Fibroblast of lung (primary cell): Measurements from ENCODE around the gene EIF2B5. TPM values are rescaled to one million over a fixed set of nuclear protein-coding genes. Genes with fewer than 3 reads are reported as not detected.

ENCODE experiments used
- DNase-seq, 2 donors: peaks; one replicate each; pipeline versions ENCODE4 v3.0.0 to v3.0.0-alpha.2; 2010; ENCODE audit warnings: low read depth in 2 of 2
- H2AFZ ChIP-seq: 2 replicates; pipeline ENCODE4 v1.5.1; 2012; ENCODE audit warnings: low read length, control low read depth, inconsistent platforms
- H3K27ac ChIP-seq: 2 replicates; pipeline ENCODE4 v1.5.1; 2011; ENCODE audit warnings: low read length, control low read depth; ENCODE audit not compliant: insufficient read depth
- H3K27me3 ChIP-seq: 2 replicates; pipeline ENCODE4 v1.5.1; 2011; ENCODE audit warnings: mild to moderate bottlenecking, low read length; ENCODE audit not compliant: control insufficient read depth, insufficient read depth
- H3K36me3 ChIP-seq: 2 replicates; pipeline ENCODE4 v1.5.1; 2011; ENCODE audit warnings: low read length; ENCODE audit not compliant: control insufficient read depth, insufficient read depth
- H3K4me1 ChIP-seq: 2 replicates; pipeline ENCODE4 v1.5.1; 2011; ENCODE audit warnings: low read length; ENCODE audit not compliant: control insufficient read depth, insufficient read depth; ENCODE audit errors: extremely low read depth
- H3K4me2 ChIP-seq: 2 replicates; pipeline ENCODE4 v1.5.1; 2011; ENCODE audit warnings: low read length, control low read depth; ENCODE audit not compliant: insufficient read depth; ENCODE audit errors: extremely low read depth
- H3K4me3 ChIP-seq, 4 experiments: fragments of 200-600 bp in 1 of 4; sonication (generic) in 1 of 4; replicated peaks in 1 of 4; 2 replicates each; pipeline ENCODE4 v1.5.1; 2011 to 2016; ENCODE audit warnings: low read length in 4 of 4, low read depth in 3 of 4, mild to moderate bottlenecking in 3 of 4, control low read depth in 2 of 4, inconsistent platforms in 1 of 4, mixed read lengths in 1 of 4; ENCODE audit not compliant: insufficient read depth in 1 of 4; ENCODE audit errors: control extremely low read depth in 1 of 4
- H3K79me2 ChIP-seq: 2 replicates; pipeline ENCODE4 v1.5.1; 2012; ENCODE audit warnings: mild to moderate bottlenecking, low read length, inconsistent platforms; ENCODE audit not compliant: control insufficient read depth, insufficient read depth
- H3K9ac ChIP-seq: 2 replicates; pipeline ENCODE4 v1.5.1; 2011; ENCODE audit warnings: mild to moderate bottlenecking, low read length, control low read depth; ENCODE audit not compliant: insufficient read depth
- H3K9me3 ChIP-seq: 2 replicates; pipeline ENCODE4 v1.5.1; 2012; ENCODE audit warnings: low read depth, low read length; ENCODE audit not compliant: control insufficient read depth, insufficient read depth
- H4K20me1 ChIP-seq: 2 replicates; pipeline ENCODE4 v1.5.1; 2011; ENCODE audit warnings: low read length; ENCODE audit not compliant: control insufficient read depth, insufficient read depth; ENCODE audit errors: extremely low read depth
- EZH2 ChIP-seq: IDR thresholded peaks from 2 replicates; pipeline ENCODE4 v1.5.1; 2012; ENCODE audit warnings: low read length, control low read depth, mild to moderate bottlenecking; ENCODE audit errors: missing control alignments
- polyA minus RNA-seq: library from RNA; depleted of rRNA, polyadenylated mRNA; stranded (reverse); fragments of >200 nt; gene quantifications from 2 replicates; pipeline ENCODE4 v1.2.3, GENCODE V29; 2011; ENCODE audit warnings: low replicate concordance
- polyA plus RNA-seq, 2 donors: library from polyadenylated mRNA; depleted of rRNA in 1 of 2; stranded (reverse) in 1 of 2; unstranded in 1 of 2; fragments of >200 nt; gene quantifications; 2 replicates each; pipeline ENCODE4 v1.2.1, GENCODE V29; 2011 to 2012; ENCODE audit warnings: missing spikeins in 1 of 2
- total RNA-seq: library from RNA; depleted of rRNA; stranded (reverse); fragments of >200 nt; gene quantifications from 2 replicates; pipeline ENCODE4 v1.2.1, GENCODE V29; 2014
- TF ChIP-seq, protein P1 (sequence below), 2 donors: IDR thresholded peaks in 1 of 2; conservative IDR thresholded peaks in 1 of 2; 1 replicate in 1 of 2; 2 replicates in 1 of 2; pipeline ENCODE4 v1.5.1; 2011 to 2012; ENCODE audit warnings: low read length in 2 of 2, control low read depth in 1 of 2, inconsistent platforms in 1 of 2, low read depth in 1 of 2, mild to moderate bottlenecking in 1 of 2

The EIF2B5 gene
- total RNA-seq (23.4 and 26.9 TPM in 2 replicates), polyA plus RNA-seq (23.8 and 26.7 TPM in 2 replicates), polyA minus RNA-seq (24.8 and 27.7 TPM in 2 replicates)
- polyA plus RNA-seq (2012): 19.0 and 26.5 TPM in 2 replicates

- H3K79me2 ChIP-seq: peaks cover 31% of the 10 kb centered on the region
- H2AFZ ChIP-seq: peak within 1 kb of the TSS; percentile 97
- no peaks in the 10 kb centered on the region for H4K20me1 ChIP-seq
- H3K27me3 ChIP-seq: no peaks in the 10 kb centered on the region
- peak within 1 kb of the TSS; percentile 29 to 94 (median 75) for H3K4me3 ChIP-seq
- peaks cover 4% of the 10 kb centered on the region for H3K4me1 ChIP-seq
- H3K9ac ChIP-seq: peak within 1 kb of the TSS; percentile 78
- TF ChIP-seq, protein P1, sequence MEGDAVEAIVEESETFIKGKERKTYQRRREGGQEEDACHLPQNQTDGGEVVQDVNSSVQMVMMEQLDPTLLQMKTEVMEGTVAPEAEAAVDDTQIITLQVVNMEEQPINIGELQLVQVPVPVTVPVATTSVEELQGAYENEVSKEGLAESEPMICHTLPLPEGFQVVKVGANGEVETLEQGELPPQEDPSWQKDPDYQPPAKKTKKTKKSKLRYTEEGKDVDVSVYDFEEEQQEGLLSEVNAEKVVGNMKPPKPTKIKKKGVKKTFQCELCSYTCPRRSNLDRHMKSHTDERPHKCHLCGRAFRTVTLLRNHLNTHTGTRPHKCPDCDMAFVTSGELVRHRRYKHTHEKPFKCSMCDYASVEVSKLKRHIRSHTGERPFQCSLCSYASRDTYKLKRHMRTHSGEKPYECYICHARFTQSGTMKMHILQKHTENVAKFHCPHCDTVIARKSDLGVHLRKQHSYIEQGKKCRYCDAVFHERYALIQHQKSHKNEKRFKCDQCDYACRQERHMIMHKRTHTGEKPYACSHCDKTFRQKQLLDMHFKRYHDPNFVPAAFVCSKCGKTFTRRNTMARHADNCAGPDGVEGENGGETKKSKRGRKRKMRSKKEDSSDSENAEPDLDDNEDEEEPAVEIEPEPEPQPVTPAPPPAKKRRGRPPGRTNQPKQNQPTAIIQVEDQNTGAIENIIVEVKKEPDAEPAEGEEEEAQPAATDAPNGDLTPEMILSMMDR (conservative IDR thresholded peaks at IDR 0.05 in 1 of 2, IDR thresholded peaks at IDR 0.05 in 1 of 2; ENCODE audit: low read depth in 1 of 2, low read length in 2 of 2): peak; percentile 33 to 39
- no peak for TF ChIP-seq EZH2
- H3K27ac ChIP-seq: peak within 1 kb of the TSS; percentile 47
- H3K36me3 ChIP-seq: peaks cover under 1% of the 10 kb centered on the region
- peak; percentile 89 to 96 for DNase-seq
- peak within 1 kb of the TSS; percentile 95 for H3K4me2 ChIP-seq
- H3K9me3 ChIP-seq: no peaks in the 10 kb centered on the region
Observed at GRCh38 chr3:184135149-184135910, at the start of gene EIF2B5. Gene EIF2B5 (plus strand): TSS chr3:184135358. CDS start chr3:184135386, 28 bp downstream.

GRCh38 chr3:184085389-184085852 is 49.7 kb upstream of the EIF2B5 start:
- Histone ChIP-seq H3K4me1 (no peaks in the 10 kb centered on the region), H3K4me2 (no peak overlapping the region), H3K4me3 (no peak overlapping the region), H3K27me3 (no peaks in the 10 kb centered on the region), H3K9ac (no peak overlapping the region), H3K79me2 (no peaks in the 10 kb centered on the region), H4K20me1 (no peaks in the 10 kb centered on the region), H3K27ac (no peak overlapping the region), H3K36me3 (no peaks in the 10 kb centered on the region), H2AFZ (no peak overlapping the region), H3K9me3 (no peaks in the 10 kb centered on the region)
- TF ChIP-seq, protein P1 (conservative IDR thresholded peaks at IDR 0.05 in 1 of 2, IDR thresholded peaks at IDR 0.05 in 1 of 2; ENCODE audit: low read depth in 1 of 2, low read length in 2 of 2): no peak
- no peak for TF ChIP-seq EZH2
- DNase-seq: peak; percentile 23 to 43

DNA sequence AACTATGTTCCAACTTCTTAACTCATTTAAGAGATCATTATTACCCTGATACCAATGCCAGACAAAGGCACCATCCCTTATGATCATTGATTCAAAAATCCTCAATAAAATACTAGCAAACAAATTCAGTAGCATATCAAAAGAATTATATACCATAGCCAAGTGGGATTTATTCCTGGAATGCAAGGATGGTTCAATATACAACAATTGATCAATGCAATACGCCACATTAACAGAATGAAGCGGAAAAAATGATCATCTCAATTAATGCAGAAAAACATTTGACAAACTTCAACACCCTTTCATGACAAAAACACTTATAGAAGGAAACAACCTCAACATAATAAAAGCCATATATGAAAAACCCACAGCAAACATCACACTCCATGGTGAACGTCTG is 43.0 kb upstream of the EIF2B5 start:
- Histone ChIP-seq H3K4me2 (no peak overlapping the region), H4K20me1 (no peaks in the 10 kb centered on the region), H2AFZ (no peak overlapping the region), H3K27me3 (no peaks in the 10 kb centered on the region), H3K79me2 (no peaks in the 10 kb centered on the region), H3K4me3 (no peak overlapping the region), H3K4me1 (no peaks in the 10 kb centered on the region), H3K27ac (no peak overlapping the region), H3K9me3 (no peaks in the 10 kb centered on the region), H3K9ac (no peak overlapping the region), H3K36me3 (no peaks in the 10 kb centered on the region)
- DNase-seq: no peak
- TF ChIP-seq, protein P1 (conservative IDR thresholded peaks at IDR 0.05 in 1 of 2, IDR thresholded peaks at IDR 0.05 in 1 of 2; ENCODE audit: low read depth in 1 of 2, low read length in 2 of 2): no peak
- TF ChIP-seq EZH2: no peak
